Activated CD4-positive, alpha-beta memory T cell treated with anti-CD3 and anti-CD28 coated beads, Interleukin-2, amount 10 ng/mL, durations not matched to agents 7 days and 5 days (primary cell): ENCODE results near the gene UGCG. TPM values are rescaled to one million over a fixed set of nuclear protein-coding genes. Genes with fewer than 3 reads are reported as not detected.
A peak's percentile ranks its signal among the peaks of the same experiment; 100 is the strongest.

Source experiments
- CTCF ChIA-PET: fragments of 350-600 bp; sonication (Branson Sonifier 250); formaldehyde crosslinking; loops from one replicate; lab custom pipeline; 2021; ENCODE audit warnings: antibody characterized with exemption, inconsistent platforms; lab: Charles Lee
- POLR2A ChIA-PET: fragments of 350-600 bp; sonication (Branson Sonifier 250); formaldehyde crosslinking; loops from one replicate; lab custom pipeline; 2021; ENCODE audit warnings: antibody characterized with exemption; lab: Charles Lee
- DNase-seq: peaks from one replicate; pipeline ENCODE4 v3.0.0-alpha.2; 2020
- H3K27ac Mint-ChIP-seq: one replicate; pipeline ENCODE4 v1.8.0; 2021; ENCODE audit warnings: mild to moderate bottlenecking, mixed read lengths
- H3K27me3 Mint-ChIP-seq: one replicate; pipeline ENCODE4 v1.8.0; 2021; ENCODE audit warnings: mixed read lengths
- H3K36me3 Mint-ChIP-seq: one replicate; pipeline ENCODE4 v1.8.0; 2021; ENCODE audit warnings: low read depth, mixed read lengths
- H3K4me1 Mint-ChIP-seq: one replicate; pipeline ENCODE4 v1.8.0; 2021; ENCODE audit warnings: mixed read lengths
- H3K4me3 Mint-ChIP-seq: one replicate; pipeline ENCODE4 v1.8.0; 2021; ENCODE audit warnings: mild to moderate bottlenecking, mixed read lengths
- H3K9me3 Mint-ChIP-seq: one replicate; pipeline ENCODE4 v1.8.0; 2021; ENCODE audit warnings: mixed read lengths
- total RNA-seq, 2 experiments: library from RNA; stranded (reverse); gene quantifications; one replicate each; pipeline ENCODE4 v1.2.3, GENCODE V29; 2021

UGCG gene
- total RNA-seq, 2 experiments from 2014 or later: 20.9 to 21.4 TPM

- no peaks in the 10 kb centered on the region for H3K9me3 Mint-ChIP-seq
- H3K4me1 Mint-ChIP-seq: peaks cover 29% of the 10 kb centered on the region
- peak overlapping the region; percentile 71 for H3K27ac Mint-ChIP-seq
- no peak overlapping the region for H3K4me3 Mint-ChIP-seq
- CTCF ChIA-PET: interaction anchor here (0.6 to 2.0 kb wide), 6 partner anchors 10 to 328 kb away, joined by 3 to 8 read pairs (median 4); no protein-coding TSS in a partner anchor
- POLR2A ChIA-PET: interaction anchor here (0.7 to 6.4 kb wide), 9 partner anchors 8 to 406 kb away, joined by 3 to 41 read pairs (median 3); partner anchors contain the start of gene UGCG
- no peaks in the 10 kb centered on the region for H3K27me3 Mint-ChIP-seq
- peaks cover 33% of the 10 kb centered on the region for H3K36me3 Mint-ChIP-seq
- peak; percentile 72 for DNase-seq
These were observed 29.8 kb downstream of the UGCG start for GRCh38 chr9:111926421-111926875.

GRCh38 chr9:111928359-111928720 is 31.7 kb downstream of the UGCG start:
- H3K36me3 Mint-ChIP-seq: peaks cover 47% of the 10 kb centered on the region
- H3K27me3 Mint-ChIP-seq: no peaks in the 10 kb centered on the region
- H3K9me3 Mint-ChIP-seq: no peaks in the 10 kb centered on the region
- POLR2A ChIA-PET: interaction anchor here (1.4 to 6.4 kb wide), 3 partner anchors 10 to 35 kb away, joined by 3 to 41 read pairs (median 7); partner anchors contain the start of gene UGCG
- H3K4me3 Mint-ChIP-seq: no peak overlapping the region
- CTCF ChIA-PET: interaction anchor here (0.6 to 2.0 kb wide), 2 partner anchors 13 to 146 kb away, joined by 4 to 8 read pairs; no protein-coding TSS in a partner anchor
- DNase-seq: no peak
- H3K4me1 Mint-ChIP-seq: peaks cover 29% of the 10 kb centered on the region
- no peak overlapping the region for H3K27ac Mint-ChIP-seq

GRCh38 chr9:111934747-111935146 is 38.1 kb downstream of the UGCG start:
- Mint-ChIP-seq H3K9me3 (peaks cover 6% of the 10 kb centered on the region), H3K4me3 (no peak overlapping the region), H3K27me3 (no peaks in the 10 kb centered on the region), H3K36me3 (peaks cover 73% of the 10 kb centered on the region), H3K4me1 (peaks cover 23% of the 10 kb centered on the region), H3K27ac (no peak overlapping the region)
- no peak for DNase-seq
- ChIA-PET POLR2A (interaction anchor here (0.5 kb wide), 1 partner anchor 8 kb away, joined by 3 read pairs; no protein-coding TSS in a partner anchor), CTCF (interaction anchor here (0.7 kb wide), 1 partner anchor 24 kb away, joined by 3 read pairs; no protein-coding TSS in a partner anchor)

DNA sequence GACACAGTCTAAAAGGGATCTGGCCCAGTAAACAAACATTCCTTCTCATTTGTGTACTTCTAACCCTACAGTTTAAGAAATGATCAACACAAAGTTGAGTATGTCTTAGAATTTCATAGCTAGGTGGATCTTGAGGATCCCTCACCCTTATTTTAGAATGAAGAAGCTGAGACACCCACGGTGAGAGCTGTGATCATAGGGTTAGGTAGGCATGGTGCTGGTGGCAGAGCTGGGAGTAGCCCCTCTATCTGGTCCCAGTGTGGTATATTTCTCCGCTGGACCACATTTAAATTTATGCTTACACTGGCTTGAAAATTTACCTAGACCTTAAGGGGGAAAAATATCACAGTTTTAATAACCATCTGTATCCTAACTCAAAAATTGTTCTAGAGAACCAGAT is 39.8 kb downstream of the UGCG start:
- Mint-ChIP-seq H3K9me3 (peaks cover 6% of the 10 kb centered on the region), H3K27me3 (no peaks in the 10 kb centered on the region), H3K4me1 (peaks cover 23% of the 10 kb centered on the region), H3K36me3 (peaks cover 62% of the 10 kb centered on the region), H3K27ac (no peak overlapping the region), H3K4me3 (no peak overlapping the region)
- DNase-seq: no peak
- CTCF ChIA-PET: interaction anchor here (0.6 kb wide), 1 partner anchor 10 kb away, joined by 4 read pairs; no protein-coding TSS in a partner anchor
- POLR2A ChIA-PET: interaction anchor here (1.0 to 1.4 kb wide), 2 partner anchors 12 to 14 kb away, joined by 3 read pairs; no protein-coding TSS in a partner anchor

DNA sequence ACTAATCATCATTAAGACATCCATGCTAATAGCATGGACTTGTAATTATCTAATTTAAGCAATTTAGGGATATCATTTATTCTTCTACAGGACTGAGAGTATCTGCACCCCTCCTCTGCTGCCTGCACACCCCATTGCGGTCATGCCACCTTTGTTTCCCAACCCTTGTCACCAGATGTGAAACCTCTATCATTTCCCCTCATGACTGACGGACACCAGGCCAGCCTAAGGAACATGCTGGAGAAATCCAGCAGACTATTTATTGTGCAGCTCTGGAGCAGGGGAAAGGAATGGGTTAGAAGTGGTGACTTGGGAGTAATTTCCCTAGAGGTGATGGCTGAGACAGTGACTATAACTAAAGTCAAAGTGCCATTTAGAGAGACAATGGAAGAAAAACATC is 40.7 kb downstream of the UGCG start:
- Mint-ChIP-seq H3K9me3 (peaks cover 6% of the 10 kb centered on the region), H3K27me3 (no peaks in the 10 kb centered on the region), H3K27ac (peak overlapping the region; percentile 75), H3K4me1 (peaks cover 23% of the 10 kb centered on the region), H3K36me3 (peaks cover 53% of the 10 kb centered on the region), H3K4me3 (no peak overlapping the region)
- POLR2A ChIA-PET: interaction anchor here (0.6 to 2.0 kb wide), 4 partner anchors 9 to 40 kb away, joined by 3 to 11 read pairs (median 5); partner anchors contain the start of gene UGCG
- CTCF ChIA-PET: interaction anchor here (0.6 to 1.2 kb wide), 3 partner anchors 10 to 424 kb away, joined by 3 to 6 read pairs (median 4); no protein-coding TSS in a partner anchor
- no peak for DNase-seq

GRCh38 chr9:111937781-111938426 is 41.3 kb downstream of the UGCG start:
- POLR2A ChIA-PET: interaction anchor here (0.6 to 2.0 kb wide), 6 partner anchors 10 to 307 kb away, joined by 3 to 11 read pairs (median 3); partner anchors contain the start of genes DNAJC25 and UGCG
- Mint-ChIP-seq H3K27ac (peak overlapping the region; percentile 75), H3K36me3 (peaks cover 50% of the 10 kb centered on the region)

GRCh38 chr9:111938427-111938800 is 41.8 kb downstream of the UGCG start:
- H3K9me3 Mint-ChIP-seq: peaks cover 6% of the 10 kb centered on the region
- peak overlapping the region; percentile 69 for H3K27ac Mint-ChIP-seq
- H3K4me3 Mint-ChIP-seq: no peak overlapping the region
- ChIA-PET POLR2A (interaction anchor here (0.7 to 2.0 kb wide), 4 partner anchors 10 to 307 kb away, joined by 3 to 11 read pairs (median 5); partner anchors contain the start of genes DNAJC25 and UGCG), CTCF (interaction anchor here (1.2 kb wide), 1 partner anchor 422 kb away, joined by 3 read pairs; no protein-coding TSS in a partner anchor)
- H3K27me3 Mint-ChIP-seq: no peaks in the 10 kb centered on the region
- H3K4me1 Mint-ChIP-seq: peaks cover 23% of the 10 kb centered on the region
- DNase-seq: no peak
- H3K36me3 Mint-ChIP-seq: peaks cover 45% of the 10 kb centered on the region

More at GRCh38 chr9:111937781-111938426, 41.3 kb downstream of the UGCG start:
- Mint-ChIP-seq H3K27me3 (no peaks in the 10 kb centered on the region), H3K4me1 (peaks cover 23% of the 10 kb centered on the region), H3K9me3 (peaks cover 6% of the 10 kb centered on the region), H3K4me3 (peak overlapping the region; percentile 26)
- DNase-seq: peak; percentile 57
- CTCF ChIA-PET: interaction anchor here (1.1 to 1.2 kb wide), 2 partner anchors 137 to 423 kb away, joined by 3 to 6 read pairs; no protein-coding TSS in a partner anchor

DNA sequence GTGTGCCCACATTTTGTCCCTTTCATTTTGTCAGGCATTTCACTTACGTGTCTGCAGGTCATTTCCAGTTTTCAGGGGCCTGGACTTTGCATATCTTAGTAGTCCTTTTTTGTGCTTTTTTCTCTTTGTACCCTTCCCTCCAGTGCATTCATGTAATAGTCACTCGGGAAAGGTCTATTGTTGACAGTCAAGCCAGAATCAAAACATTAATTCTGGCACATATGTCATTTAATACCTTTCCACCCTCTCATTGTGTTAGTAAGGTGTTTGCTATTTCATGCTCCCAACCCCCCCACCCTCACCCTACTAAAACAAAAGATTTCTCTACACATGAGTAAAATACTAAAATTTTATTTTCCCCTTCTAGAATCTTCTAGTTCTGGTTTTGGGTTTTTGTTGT is 42.7 kb downstream of the UGCG start:
- POLR2A ChIA-PET: no interaction called here
- no peaks in the 10 kb centered on the region for H3K27me3 Mint-ChIP-seq

DNA sequence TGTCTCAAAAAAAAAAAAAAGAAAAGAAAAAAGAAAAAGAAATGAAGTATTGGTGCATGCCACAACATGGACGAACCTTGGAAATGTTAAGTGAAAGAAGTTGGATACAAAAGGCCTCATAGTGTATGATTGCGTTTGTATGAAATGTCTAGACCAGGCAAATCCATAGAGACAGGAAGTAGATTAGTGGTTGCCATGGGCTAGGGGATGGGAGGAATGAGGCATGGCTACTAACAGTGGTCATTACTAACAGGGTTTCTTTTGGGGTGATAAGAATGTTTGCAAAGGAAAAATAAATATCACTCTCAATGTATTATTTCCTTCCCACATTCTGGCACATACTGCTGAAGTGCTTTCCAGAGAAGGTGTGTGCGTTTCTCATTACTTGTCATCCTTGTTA is 44.1 kb downstream of the UGCG start:
- H3K4me3 Mint-ChIP-seq: no peak overlapping the region
- DNase-seq: no peak
- H3K27ac Mint-ChIP-seq: no peak overlapping the region
- peaks cover 6% of the 10 kb centered on the region for H3K9me3 Mint-ChIP-seq
- ChIA-PET CTCF (interaction anchor here (0.6 kb wide), 1 partner anchor 25 kb away, joined by 3 read pairs; no protein-coding TSS in a partner anchor), POLR2A (no interaction called here)
- H3K36me3 Mint-ChIP-seq: peaks cover 27% of the 10 kb centered on the region
- peaks cover 34% of the 10 kb centered on the region for H3K4me1 Mint-ChIP-seq
- H3K27me3 Mint-ChIP-seq: no peaks in the 10 kb centered on the region

More for the DNA sequence above, 42.7 kb downstream of the UGCG start:
- peaks cover 6% of the 10 kb centered on the region for H3K9me3 Mint-ChIP-seq
- no peak overlapping the region for H3K4me3 Mint-ChIP-seq
- peaks cover 37% of the 10 kb centered on the region for H3K36me3 Mint-ChIP-seq
- peaks cover 24% of the 10 kb centered on the region for H3K4me1 Mint-ChIP-seq
- CTCF ChIA-PET: no interaction called here
- DNase-seq: no peak
- H3K27ac Mint-ChIP-seq: peak overlapping the region; percentile 15

DNA sequence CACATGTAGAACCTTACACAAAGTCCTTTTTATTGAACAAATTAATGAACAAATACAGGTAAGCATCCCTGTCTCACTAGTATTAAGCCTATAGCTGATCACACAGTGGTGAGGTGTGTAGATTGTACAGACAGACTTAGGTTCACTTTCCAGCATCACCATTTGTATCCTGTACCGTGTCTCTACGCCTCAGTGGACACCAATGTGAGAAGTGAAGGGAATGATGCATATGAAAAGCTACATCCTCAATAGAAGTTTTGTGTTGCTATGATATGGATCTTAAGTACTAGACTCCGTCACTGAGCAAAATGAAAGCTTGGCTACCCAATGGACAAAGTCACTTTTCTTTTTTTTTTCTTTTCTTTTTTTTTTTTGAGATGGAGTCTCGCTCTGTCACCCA is 46.6 kb downstream of the UGCG start:
- H3K4me3 Mint-ChIP-seq: no peak overlapping the region
- POLR2A ChIA-PET: no interaction called here
- peaks cover 23% of the 10 kb centered on the region for H3K4me1 Mint-ChIP-seq
- no peak overlapping the region for H3K27ac Mint-ChIP-seq
- CTCF ChIA-PET: interaction anchor here (0.7 kb wide), 1 partner anchor 60 kb away, joined by 3 read pairs; no protein-coding TSS in a partner anchor
- DNase-seq: no peak
- H3K27me3 Mint-ChIP-seq: peaks cover 2% of the 10 kb centered on the region
- H3K36me3 Mint-ChIP-seq: peaks cover 9% of the 10 kb centered on the region
- peaks cover 6% of the 10 kb centered on the region for H3K9me3 Mint-ChIP-seq

DNA sequence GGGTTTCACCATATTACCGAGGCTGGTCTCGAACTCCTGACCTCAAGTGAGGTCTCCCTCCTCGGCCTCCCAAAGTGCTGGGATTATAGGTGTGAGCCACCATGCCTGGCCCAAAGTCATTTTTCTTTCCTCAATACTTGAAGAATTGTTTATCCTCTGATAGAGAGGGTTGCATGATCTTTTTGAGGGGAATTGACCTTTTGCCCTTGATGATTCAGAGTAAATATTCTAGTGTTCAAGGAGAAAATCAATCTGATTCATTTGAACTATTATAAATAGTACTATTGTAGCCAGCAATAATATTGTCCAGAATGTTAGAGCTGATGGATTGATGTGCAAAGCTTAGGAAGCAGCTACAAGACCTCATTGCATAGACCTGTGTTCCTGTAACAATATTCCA is 47.1 kb downstream of the UGCG start:
- H3K4me1 Mint-ChIP-seq: peaks cover 17% of the 10 kb centered on the region
- no peak overlapping the region for H3K27ac Mint-ChIP-seq
- peaks cover 3% of the 10 kb centered on the region for H3K9me3 Mint-ChIP-seq
- peaks cover 2% of the 10 kb centered on the region for H3K27me3 Mint-ChIP-seq
- ChIA-PET POLR2A (interaction anchor here (1.2 kb wide), 1 partner anchor 14 kb away, joined by 3 read pairs; no protein-coding TSS in a partner anchor), CTCF (no interaction called here)
- no peak overlapping the region for H3K4me3 Mint-ChIP-seq
- no peak for DNase-seq
- H3K36me3 Mint-ChIP-seq: peaks cover 6% of the 10 kb centered on the region

DNA sequence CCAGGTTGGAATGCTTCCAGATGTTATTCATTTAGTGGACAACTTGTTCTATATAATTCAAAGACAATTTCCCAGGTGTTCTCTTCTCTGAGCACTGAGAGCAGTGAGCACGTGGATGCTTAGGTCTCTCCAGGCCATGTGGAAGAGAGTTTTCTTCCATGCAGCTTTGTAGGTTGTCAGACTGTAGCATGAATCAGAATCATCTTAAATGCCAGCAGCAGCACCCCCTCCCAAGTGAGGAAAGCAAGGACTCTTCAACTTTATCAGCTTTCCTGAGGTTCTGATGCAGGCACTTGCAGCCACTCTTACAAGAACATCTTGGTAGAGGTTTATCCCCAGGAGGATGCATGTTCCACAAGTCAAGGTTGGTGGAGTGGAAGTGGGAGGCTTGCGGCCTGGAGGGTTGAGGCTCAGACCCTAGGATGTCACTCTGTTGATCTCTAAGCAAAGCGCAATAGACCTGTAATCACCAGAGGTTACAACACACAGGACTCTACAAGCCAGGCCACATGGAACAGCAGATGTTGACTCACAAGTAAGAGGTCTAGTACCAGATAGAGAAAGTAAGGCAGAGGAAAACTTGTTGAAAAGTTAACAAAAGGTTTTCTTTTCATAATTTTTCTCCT is 47.7 kb downstream of the UGCG start:
- H3K4me1 Mint-ChIP-seq: peaks cover 11% of the 10 kb centered on the region
- CTCF ChIA-PET: no interaction called here

More for the DNA sequence above, 47.7 kb downstream of the UGCG start:
- H3K36me3 Mint-ChIP-seq: no peaks in the 10 kb centered on the region
- no peak for DNase-seq
- peaks cover 2% of the 10 kb centered on the region for H3K27me3 Mint-ChIP-seq
- POLR2A ChIA-PET: interaction anchor here (1.2 kb wide), 1 partner anchor 14 kb away, joined by 3 read pairs; no protein-coding TSS in a partner anchor
- no peak overlapping the region for H3K4me3 Mint-ChIP-seq
- no peak overlapping the region for H3K27ac Mint-ChIP-seq
- H3K9me3 Mint-ChIP-seq: no peaks in the 10 kb centered on the region
